Measurements from ENCODE around the gene ASB2.

Gene ASB2

GRCh38 chr14:93898081-93898611 is 78.2 kb downstream of the ASB2 start:
- DNase-seq = no peak

- DNase-seq = no peak
Measured at GRCh38 chr14:93897476-93897845, 78.9 kb downstream of the ASB2 start.

- DNase-seq = peak; percentile 11
Measured at GRCh38 chr14:93895023-93895604, 81.3 kb downstream of the ASB2 start.

GRCh38 chr14:93893661-93894261 is 82.6 kb downstream of the ASB2 start:
- DNase-seq = no peak

- DNase-seq = peak; percentile 88
Measured at GRCh38 chr14:93892923-93893558, 83.3 kb downstream of the ASB2 start.

- DNase-seq = no peak
Measured at GRCh38 chr14:93892505-93892839, 83.9 kb downstream of the ASB2 start.

GRCh38 chr14:93891756-93892504 is 84.4 kb downstream of the ASB2 start:
- no peak for DNase-seq

GRCh38 chr14:93889739-93890483 is 86.5 kb downstream of the ASB2 start:
- no peak for DNase-seq

GRCh38 chr14:93888995-93889394 is 87.4 kb downstream of the ASB2 start:
- no peak for DNase-seq

- no peak for DNase-seq
Measured at GRCh38 chr14:93884950-93885349, 91.4 kb downstream of the ASB2 start.
